ENCODE measurements around the gene SNX18.

- TF ChIP-seq CTCF (optimal IDR thresholded peaks at IDR 0.05 in 1 of 3, IDR thresholded peaks at IDR 0.05 in 1 of 3, conservative IDR thresholded peaks at IDR 0.05 in 1 of 3; ENCODE audit: extremely low read depth in 1 of 3, insufficient read depth in 2 of 3, low read length in 3 of 3) (no peak), EZH2 (IDR thresholded peaks at IDR 0.05; ENCODE audit: low read length) (no peak)
Measured at GRCh38 chr5:54573812-54574489, 56.4 kb downstream of the SNX18 start.

All from keratinocyte (primary cell).